ENCODE measurements around the gene PTPRB. TPM values are rescaled to one million over a fixed set of nuclear protein-coding genes. Genes with fewer than 3 reads are reported as not detected.

PTPRB gene
- total RNA-seq, 2 donors from 2014 or later = 0.22 TPM; not detected in 1

DNA sequence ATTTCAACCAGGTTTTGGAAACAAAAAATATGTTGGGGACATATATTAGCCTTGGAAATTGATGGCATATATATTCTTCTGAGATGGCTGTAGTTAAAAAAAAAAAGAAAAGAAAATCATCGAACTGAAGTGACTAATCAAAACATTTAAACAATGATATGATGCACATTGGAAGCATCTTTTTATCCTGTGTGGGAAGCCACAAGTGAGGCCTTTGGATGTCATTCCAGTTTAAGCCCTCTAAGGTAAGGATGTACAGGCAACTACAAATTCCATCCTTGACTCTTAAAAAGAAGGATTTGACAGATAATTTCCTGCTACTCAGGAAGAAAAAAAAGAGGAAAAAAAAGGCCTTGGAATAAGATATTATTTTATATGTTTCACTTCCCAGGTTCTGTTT is 9.6 kb upstream of the PTPRB start:
- no peak overlapping the region for H3K4me3 Mint-ChIP-seq
- no peaks in the 10 kb centered on the region for H3K27me3 Mint-ChIP-seq (ENCODE audit: insufficient read depth)

DNA sequence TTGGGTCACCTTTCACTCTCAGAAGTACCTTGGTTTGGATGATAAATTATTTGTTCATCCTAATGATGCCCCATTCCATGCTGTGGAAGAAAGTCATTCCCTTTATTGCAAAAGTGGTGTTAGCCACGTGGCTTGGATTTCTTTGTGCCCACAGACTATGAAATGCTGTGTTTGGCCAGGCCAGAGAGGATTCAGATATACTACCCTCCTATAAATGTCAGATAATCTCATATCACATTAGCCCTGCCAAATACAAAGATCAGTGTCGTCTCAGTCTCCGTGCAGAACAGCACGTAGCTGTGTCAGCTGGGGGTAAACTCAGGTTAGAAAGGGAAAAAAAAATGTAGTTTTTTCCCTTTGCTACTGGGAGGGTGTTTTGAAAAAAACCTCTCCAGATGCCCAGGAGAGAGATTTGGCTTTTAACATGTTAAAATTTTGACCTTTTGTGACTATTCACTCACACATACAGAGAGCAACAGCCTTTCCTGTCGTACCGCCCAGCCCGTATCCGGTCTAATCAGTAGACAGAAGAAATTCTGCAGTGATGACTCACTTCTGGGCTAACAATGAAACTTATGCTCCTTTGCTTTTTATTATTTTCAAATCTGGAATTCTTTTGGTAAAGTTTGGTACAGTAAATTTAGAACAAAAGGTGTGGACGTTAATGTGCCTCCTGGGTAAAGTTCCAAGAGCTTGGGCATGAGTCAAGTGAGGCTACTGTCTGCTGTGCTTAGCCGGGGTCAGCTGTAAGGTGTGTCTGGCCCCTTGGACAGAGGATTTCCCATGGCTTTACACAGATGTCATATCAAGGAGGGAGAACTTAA is 8.5 kb upstream of the PTPRB start:
- H3K4me3 ChIP-seq (ENCODE audit: low read length) = no peak overlapping the region
- H3K27ac Mint-ChIP-seq = peak overlapping the region; percentile 66
- 43 to 49% methylated on average over 7 to 10 of the region's 10 CpGs for WGBS, 2 experiments (ENCODE audit: insufficient coverage in 1 of 2, insufficient read length in 1 of 2)
- H3K36me3 ChIP-seq (ENCODE audit: control insufficient read depth, insufficient read depth, low read length) = no peaks in the 10 kb centered on the region
- no peaks in the 10 kb centered on the region for H3K36me3 Mint-ChIP-seq (ENCODE audit: low read depth)
- no peaks in the 10 kb centered on the region for H3K4me1 Mint-ChIP-seq
- no peaks in the 10 kb centered on the region for H3K27me3 ChIP-seq (ENCODE audit: control insufficient read depth, insufficient read depth, low read length, poor library complexity, severe bottlenecking)
- H3K9me3 Mint-ChIP-seq = no peaks in the 10 kb centered on the region
- no peak overlapping the region for H3K4me3 Mint-ChIP-seq
- peak; percentile 68 for DNase-seq
- no peak overlapping the region for H3K27ac ChIP-seq (ENCODE audit: low read depth, low read length)
- no peak for TF ChIP-seq CTCF (conservative IDR thresholded peaks at IDR 0.05)
- H3K9ac ChIP-seq (ENCODE audit: extremely low read depth, low read length, poor library complexity, severe bottlenecking) = no peak overlapping the region
- no peaks in the 10 kb centered on the region for H3K9me3 ChIP-seq (ENCODE audit: control insufficient read depth, low read length)
- H3K27me3 Mint-ChIP-seq (ENCODE audit: insufficient read depth) = no peaks in the 10 kb centered on the region
- no peaks in the 10 kb centered on the region for H3K4me1 ChIP-seq (ENCODE audit: control insufficient read depth, insufficient read depth, low read length)

More for the DNA sequence above, 9.6 kb upstream of the PTPRB start:
- no peak overlapping the region for H3K9ac ChIP-seq (ENCODE audit: extremely low read depth, low read length, poor library complexity, severe bottlenecking)
- H3K36me3 ChIP-seq (ENCODE audit: control insufficient read depth, insufficient read depth, low read length) = no peaks in the 10 kb centered on the region
- no peak overlapping the region for H3K4me3 ChIP-seq (ENCODE audit: low read length)
- H3K27ac ChIP-seq (ENCODE audit: low read depth, low read length) = no peak overlapping the region
- no peak for DNase-seq
- Mint-ChIP-seq H3K36me3 (ENCODE audit: low read depth) (no peaks in the 10 kb centered on the region), H3K4me1 (no peaks in the 10 kb centered on the region), H3K27ac (no peak overlapping the region), H3K9me3 (no peaks in the 10 kb centered on the region)
- WGBS, 2 experiments (ENCODE audit: insufficient coverage in 1 of 2, insufficient read length in 1 of 2) = 100% methylated on average over 1 of the region's 1 CpG; no CpG with 5 or more reads in 1 of the 2 experiments
- H3K9me3 ChIP-seq (ENCODE audit: control insufficient read depth, low read length) = no peaks in the 10 kb centered on the region
- H3K4me1 ChIP-seq (ENCODE audit: control insufficient read depth, insufficient read depth, low read length) = no peaks in the 10 kb centered on the region
- H3K27me3 ChIP-seq (ENCODE audit: control insufficient read depth, insufficient read depth, low read length, poor library complexity, severe bottlenecking) = no peaks in the 10 kb centered on the region
- no peak for TF ChIP-seq CTCF (conservative IDR thresholded peaks at IDR 0.05)

- Mint-ChIP-seq H3K4me1 (no peaks in the 10 kb centered on the region), H3K9me3 (no peaks in the 10 kb centered on the region), H3K27ac (no peak overlapping the region), H3K4me3 (no peak overlapping the region), H3K27me3 (ENCODE audit: insufficient read depth) (no peaks in the 10 kb centered on the region), H3K36me3 (ENCODE audit: low read depth) (no peaks in the 10 kb centered on the region)
- Histone ChIP-seq H3K9me3 (ENCODE audit: control insufficient read depth, low read length) (no peaks in the 10 kb centered on the region), H3K9ac (ENCODE audit: extremely low read depth, low read length, poor library complexity, severe bottlenecking) (no peak overlapping the region), H3K36me3 (ENCODE audit: control insufficient read depth, insufficient read depth, low read length) (no peaks in the 10 kb centered on the region), H3K27me3 (ENCODE audit: control insufficient read depth, insufficient read depth, low read length, poor library complexity, severe bottlenecking) (no peaks in the 10 kb centered on the region), H3K4me1 (ENCODE audit: control insufficient read depth, insufficient read depth, low read length) (no peaks in the 10 kb centered on the region), H3K27ac (ENCODE audit: low read depth, low read length) (no peak overlapping the region), H3K4me3 (ENCODE audit: low read length) (no peak overlapping the region)
- 81 to 89% methylated on average over 2 of the region's 2 CpGs for WGBS, 2 experiments (ENCODE audit: insufficient coverage in 1 of 2, insufficient read length in 1 of 2)
- DNase-seq = no peak
- TF ChIP-seq CTCF (conservative IDR thresholded peaks at IDR 0.05) = no peak
These were observed 7.6 kb upstream of the PTPRB start for GRCh38 chr12:70644861-70645260.
